T-cell (primary cell): ENCODE results near the gene SCMH1. TPM values are rescaled to one million over a fixed set of nuclear protein-coding genes. Genes with fewer than 3 reads are reported as not detected.

Experiments
- ATAC-seq, 4 experiments: fragments of 200-7000 bp in 3 of 4; fragments of 150-1000 bp in 1 of 4; cut with Tn5 transposase; replicated peaks in 1 of 4; 1 replicate in 3 of 4; 2 replicates in 1 of 4; pipeline ENCODE4 v1.10.0; 2021; ENCODE audit warnings: moderate library complexity in 3 of 4, mild to moderate bottlenecking in 2 of 4, moderate number of reproducible peaks in 1 of 4
- CTCF ChIA-PET, 2 donors: fragments of 300-600 bp; sonication (Branson Sonifier 250); formaldehyde crosslinking; loops; one replicate each; lab custom pipeline; 2022; ENCODE audit warnings: antibody characterized with exemption in 2 of 2; lab: Charles Lee
- POLR2A ChIA-PET, 2 donors: fragments of 300-600 bp; sonication (Branson Sonifier 250); formaldehyde crosslinking; loops; one replicate each; lab custom pipeline; 2022; ENCODE audit warnings: antibody characterized with exemption in 2 of 2; lab: Charles Lee
- DNase-seq, 35 experiments: peaks; one replicate each; pipeline versions ENCODE4 v3.0.0 to v3.0.0-alpha.2; 2013 to 2023
- H3K27ac ChIP-seq: one replicate; pipeline ENCODE4 v1.5.1; 2013; ENCODE audit warnings: low read length
- H3K27me3 ChIP-seq, 2 experiments: replicated peaks in 1 of 2; 1 replicate in 1 of 2; 2 replicates in 1 of 2; pipeline versions ENCODE4 v1.6.1 to v1.7.0; 2013; ENCODE audit warnings: low read length in 1 of 2, mixed read lengths in 1 of 2; ENCODE audit not compliant: control insufficient read depth in 2 of 2, insufficient read depth in 2 of 2; ENCODE audit errors: extremely low read depth in 1 of 2
- H3K36me3 ChIP-seq, 2 donors: 1 replicate in 1 of 2; 2 replicates in 1 of 2; pipeline versions ENCODE4 v1.6.1 to v1.7.0; 2013; ENCODE audit warnings: low read length in 1 of 2; ENCODE audit not compliant: control insufficient read depth in 2 of 2, insufficient read depth in 1 of 2; ENCODE audit errors: extremely low read depth in 1 of 2
- H3K4me1 ChIP-seq, 2 experiments: 1 replicate in 1 of 2; 2 replicates in 1 of 2; pipeline versions ENCODE4 v1.6.1 to v1.7.0; 2013; ENCODE audit warnings: low read length in 2 of 2, mixed read lengths in 1 of 2; ENCODE audit not compliant: insufficient read depth in 2 of 2, control insufficient read depth in 1 of 2; ENCODE audit errors: extremely low read depth in 1 of 2
- H3K4me3 ChIP-seq, 2 donors: 1 replicate in 1 of 2; 2 replicates in 1 of 2; pipeline versions ENCODE4 v1.5.1 to v1.7.0; 2013; ENCODE audit warnings: mild to moderate bottlenecking in 2 of 2, low read length in 1 of 2, moderate library complexity in 1 of 2; ENCODE audit not compliant: control insufficient read depth in 1 of 2; ENCODE audit errors: extremely low read depth in 1 of 2
- H3K9me3 ChIP-seq: 2 replicates; pipeline ENCODE4 v1.7.0; 2013
- H3K27ac Mint-ChIP-seq, 2 donors: one replicate each; pipeline ENCODE4 v1.8.0; 2020 to 2021; ENCODE audit warnings: mild to moderate bottlenecking in 2 of 2, mixed read lengths in 2 of 2
- H3K27me3 Mint-ChIP-seq, 2 donors: one replicate each; pipeline ENCODE4 v1.8.0; 2021 to 2022; ENCODE audit warnings: mixed read lengths in 2 of 2
- H3K36me3 Mint-ChIP-seq: one replicate; pipeline ENCODE4 v1.8.0; 2021; ENCODE audit warnings: mixed read lengths
- H3K4me1 Mint-ChIP-seq, 3 donors: one replicate each; pipeline ENCODE4 v1.8.0; 2020 to 2022; ENCODE audit warnings: mixed read lengths in 3 of 3, mild to moderate bottlenecking in 1 of 3
- H3K4me3 Mint-ChIP-seq, 3 donors: one replicate each; pipeline ENCODE4 v1.8.0; 2020 to 2022; ENCODE audit warnings: mild to moderate bottlenecking in 3 of 3, mixed read lengths in 3 of 3, moderate library complexity in 3 of 3
- H3K9me3 Mint-ChIP-seq, 3 donors: one replicate each; pipeline ENCODE4 v1.8.0; 2020 to 2022; ENCODE audit warnings: mixed read lengths in 3 of 3
- whole genome bisulfite sequencing: methylation state at CpG from one replicate; pipeline ENCODE4 v1.1.5; 2013; ENCODE audit warnings: missing lambda C conversion rate; ENCODE audit not compliant: insufficient coverage; 5-methylcytosine and 5-hydroxymethylcytosine counted together
- total RNA-seq, 35 experiments: library from RNA in 6 of 35; stranded (reverse) in 6 of 35; fragments of 120-200 nt in 1 of 35; gene quantifications; one replicate each; pipeline versions ENCODE4 v1.2.1 to v1.2.4 and lab custom pipeline; 2013 to 2026

SCMH1 gene
- total RNA-seq, 5 donors from 2014 or later (not counting 1 experiment from before 2014, with no cell fraction given): 14.8 to 24.2 (median 19.6) TPM

GRCh38 chr1:41018018-41018410 lies 224.1 kb downstream of the SCMH1 start:
- Histone ChIP-seq H3K27me3 (no peaks in the 10 kb centered on the region), H3K9me3 (no peaks in the 10 kb centered on the region), H3K4me3 (no peak overlapping the region), H3K36me3 (peaks cover 6 to 8% of the 10 kb centered on the region in 2 donors), H3K27ac (no peak overlapping the region), H3K4me1 (peaks cover 0 to 12% of the 10 kb centered on the region in 2 experiments)
- POLR2A ChIA-PET: no interaction called here
- no peak overlapping the region for H3K4me3 Mint-ChIP-seq
- no peak for DNase-seq
- WGBS: 98% methylated on average over 5 of the region's 8 CpGs
- peaks cover 16 to 18% (median 16%) of the 10 kb centered on the region in 3 donors for H3K4me1 Mint-ChIP-seq
- no peaks in the 10 kb centered on the region for H3K9me3 Mint-ChIP-seq
- peaks cover 3% of the 10 kb centered on the region for H3K36me3 Mint-ChIP-seq
- no peaks in the 10 kb centered on the region for H3K27me3 Mint-ChIP-seq
- H3K27ac Mint-ChIP-seq: no peak overlapping the region
- CTCF ChIA-PET: no interaction called here
- no peak for ATAC-seq

DNA sequence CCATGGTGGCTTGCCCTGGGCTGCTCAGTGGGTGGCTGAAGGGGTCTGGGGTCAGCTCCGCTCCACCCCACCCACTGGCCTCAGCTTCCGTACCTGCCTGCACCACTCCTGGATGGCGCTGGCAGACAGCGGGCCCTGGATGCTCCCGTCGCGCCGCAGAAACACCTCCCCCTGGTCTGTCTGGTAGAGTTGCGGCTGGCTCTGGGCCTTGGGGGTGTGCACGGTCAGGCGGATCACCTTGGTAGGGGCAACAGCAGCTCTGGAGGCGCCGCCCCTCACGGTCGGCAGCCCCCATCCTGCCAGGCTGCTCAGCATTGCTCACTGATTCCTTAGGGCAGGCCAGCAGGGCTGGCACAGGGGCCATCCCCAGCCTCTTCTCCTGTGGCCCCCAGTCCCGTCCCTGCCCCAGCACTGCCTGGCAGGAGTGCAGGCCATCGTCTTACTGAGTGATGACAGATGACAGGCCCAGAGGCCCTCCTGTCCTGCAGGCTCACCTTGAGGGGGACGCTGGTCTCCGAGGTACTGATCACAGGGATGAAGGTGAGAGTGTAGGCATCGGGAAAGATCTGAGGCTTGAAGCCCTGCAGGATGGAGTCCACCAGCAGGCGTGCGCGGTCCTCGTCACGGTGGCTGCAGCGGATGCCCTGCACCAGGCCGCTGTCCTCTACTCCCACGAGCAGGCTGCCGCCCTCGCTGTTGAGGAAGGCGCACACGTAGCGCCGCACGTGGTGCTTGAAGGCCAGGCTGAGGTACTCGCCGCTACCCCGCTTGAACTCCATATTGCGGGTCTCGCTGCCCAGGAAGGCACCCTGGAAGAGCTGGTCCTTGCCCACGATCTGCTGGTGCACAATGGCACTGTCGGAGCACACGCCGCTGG lies 224.7 kb downstream of the SCMH1 start:
- DNase-seq: no peak
- no peaks in the 10 kb centered on the region for H3K9me3 Mint-ChIP-seq
- POLR2A ChIA-PET: no interaction called here
- Histone ChIP-seq H3K36me3 (peaks cover 7 to 8% of the 10 kb centered on the region in 2 donors), H3K4me3 (no peak overlapping the region), H3K9me3 (no peaks in the 10 kb centered on the region), H3K27me3 (no peaks in the 10 kb centered on the region), H3K27ac (no peak overlapping the region), H3K4me1 (peaks cover 0 to 12% of the 10 kb centered on the region in 2 experiments)
- H3K4me1 Mint-ChIP-seq: peaks cover 16 to 18% (median 16%) of the 10 kb centered on the region in 3 donors
- CTCF ChIA-PET: no interaction called here
- H3K27ac Mint-ChIP-seq: no peak overlapping the region
- ATAC-seq: no peak
- 97% methylated on average over 40 of the region's 44 CpGs for WGBS
- H3K27me3 Mint-ChIP-seq: no peaks in the 10 kb centered on the region
- H3K4me3 Mint-ChIP-seq: no peak overlapping the region
- H3K36me3 Mint-ChIP-seq: peaks cover 8% of the 10 kb centered on the region

DNA sequence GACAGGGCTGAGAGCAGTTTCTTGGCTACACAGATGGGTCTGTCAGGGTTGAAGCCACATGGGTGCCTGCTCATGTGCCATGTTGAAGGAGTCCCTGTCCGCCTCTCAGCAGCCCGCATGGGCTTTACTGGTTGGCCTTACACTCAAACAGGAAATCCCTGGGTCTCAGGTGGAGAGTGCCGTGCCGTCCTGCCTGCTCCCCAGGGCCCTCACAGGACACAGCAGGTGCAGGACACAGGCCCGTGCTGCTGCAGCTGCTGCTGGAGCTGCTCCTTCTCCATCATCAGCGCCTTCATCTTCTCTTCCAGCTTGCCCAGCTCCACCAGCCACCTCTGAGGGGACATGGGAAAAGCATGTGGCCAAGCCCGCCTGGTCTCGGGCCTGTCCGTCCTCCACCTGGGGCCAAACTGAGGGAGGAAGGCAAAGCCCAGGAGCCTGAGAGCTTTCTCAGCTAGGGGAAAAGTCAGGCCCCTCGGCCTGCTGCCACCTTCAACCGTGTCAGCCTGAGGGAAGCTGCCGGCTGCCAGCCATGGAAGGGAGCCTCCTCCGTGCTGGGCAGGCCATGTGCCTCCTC lies 226.1 kb downstream of the SCMH1 start:
- Mint-ChIP-seq H3K27ac (no peak overlapping the region), H3K36me3 (peaks cover 19% of the 10 kb centered on the region), H3K4me3 (no peak overlapping the region), H3K4me1 (peaks cover 11 to 16% (median 12%) of the 10 kb centered on the region in 3 donors), H3K9me3 (no peaks in the 10 kb centered on the region), H3K27me3 (no peaks in the 10 kb centered on the region)
- Histone ChIP-seq H3K27me3 (no peaks in the 10 kb centered on the region), H3K27ac (no peak overlapping the region), H3K9me3 (no peaks in the 10 kb centered on the region), H3K4me3 (no peak overlapping the region), H3K36me3 (peaks cover 8 to 21% of the 10 kb centered on the region in 2 donors), H3K4me1 (peaks cover 0 to 3% of the 10 kb centered on the region in 2 experiments)
- WGBS: 94% methylated on average over 11 of the region's 13 CpGs
- no peak for DNase-seq
- ChIA-PET POLR2A (interaction anchor here in 1 of 2 donors (0.6 kb wide), 1 partner anchor 792 kb away, joined by 4 read pairs; no protein-coding TSS in a partner anchor), CTCF (interaction anchor here in 1 of 2 donors (0.6 kb wide), 1 partner anchor 871 kb away, joined by 3 read pairs; no protein-coding TSS in a partner anchor)
- ATAC-seq: no peak

GRCh38 chr1:41015281-41015896 lies 226.7 kb downstream of the SCMH1 start:
- Mint-ChIP-seq H3K36me3 (peaks cover 24% of the 10 kb centered on the region), H3K4me3 (no peak overlapping the region), H3K9me3 (no peaks in the 10 kb centered on the region), H3K27me3 (no peaks in the 10 kb centered on the region), H3K4me1 (peaks cover 11 to 16% (median 12%) of the 10 kb centered on the region in 3 donors), H3K27ac (peak overlapping the region; percentile 24 to 71)
- Histone ChIP-seq H3K27ac (no peak overlapping the region), H3K9me3 (no peaks in the 10 kb centered on the region), H3K4me3 (no peak overlapping the region), H3K27me3 (no peaks in the 10 kb centered on the region), H3K36me3 (peaks cover 14 to 27% of the 10 kb centered on the region in 2 donors), H3K4me1 (peaks cover 0 to 3% of the 10 kb centered on the region in 2 experiments)
- ChIA-PET POLR2A (no interaction called here), CTCF (no interaction called here)
- ATAC-seq (no peak), DNase-seq (no peak)
- WGBS: 87% methylated on average over 3 of the region's 5 CpGs

- H3K9me3 Mint-ChIP-seq: no peaks in the 10 kb centered on the region
- H3K4me1 ChIP-seq: peaks cover 0 to 3% of the 10 kb centered on the region in 2 experiments
- peak in 1 of 4 experiments; percentile 8 for ATAC-seq
Measured at GRCh38 chr1:41014871-41015270, 227.2 kb downstream of the SCMH1 start.

GRCh38 chr1:41013796-41014195 lies 228.3 kb downstream of the SCMH1 start:
- Mint-ChIP-seq H3K9me3 (no peaks in the 10 kb centered on the region), H3K27ac (no peak overlapping the region), H3K4me1 (peaks cover 11 to 16% (median 12%) of the 10 kb centered on the region in 3 donors), H3K36me3 (peaks cover 34% of the 10 kb centered on the region), H3K27me3 (no peaks in the 10 kb centered on the region), H3K4me3 (no peak overlapping the region)
- no peak for ATAC-seq
- ChIA-PET POLR2A (no interaction called here), CTCF (no interaction called here)
- no peak overlapping the region for H3K27ac ChIP-seq
- peaks cover 25 to 43% of the 10 kb centered on the region in 2 donors for H3K36me3 ChIP-seq
- no peak overlapping the region for H3K4me3 ChIP-seq
- WGBS: 97% methylated on average over 6 of the region's 7 CpGs
- peaks cover 0 to 3% of the 10 kb centered on the region in 2 experiments for H3K4me1 ChIP-seq
- DNase-seq: no peak
- no peaks in the 10 kb centered on the region for H3K27me3 ChIP-seq
- no peaks in the 10 kb centered on the region for H3K9me3 ChIP-seq

More at GRCh38 chr1:41014871-41015270, 227.2 kb downstream of the SCMH1 start:
- CTCF ChIA-PET: no interaction called here
- no peak overlapping the region for H3K27ac ChIP-seq
- Mint-ChIP-seq H3K4me3 (no peak overlapping the region), H3K27me3 (no peaks in the 10 kb centered on the region), H3K27ac (peak overlapping the region; percentile 24 to 71), H3K4me1 (peaks cover 11 to 16% (median 12%) of the 10 kb centered on the region in 3 donors), H3K36me3 (peaks cover 29% of the 10 kb centered on the region)
- DNase-seq: peak in 1 of 35 experiments; percentile 16
- 64% methylated on average over 8 of the region's 8 CpGs for WGBS
- H3K36me3 ChIP-seq: peaks cover 16 to 33% of the 10 kb centered on the region in 2 donors
- H3K4me3 ChIP-seq: no peak overlapping the region
- H3K27me3 ChIP-seq: no peaks in the 10 kb centered on the region
- POLR2A ChIA-PET: no interaction called here
- H3K9me3 ChIP-seq: no peaks in the 10 kb centered on the region
